ENCODE measurements around the gene CDHR3. TPM values are rescaled to one million over a fixed set of nuclear protein-coding genes. Genes with fewer than 3 reads are reported as not detected.

The CDHR3 gene
- total and polyA plus RNA-seq, 2 donors (not counting 3 experiments of a cell fraction or from before 2014, with no cell fraction given), result 0.46 to 2.3 TPM

- ChIA-PET CTCF (interaction anchor here (0.7 to 1.5 kb wide), 2 partner anchors 9 to 10 kb away, joined by 3 read pairs; no protein-coding TSS in a partner anchor), POLR2A (no interaction called here)
- Histone ChIP-seq H4K20me1 (replicated peaks; ENCODE audit: control insufficient read depth, extremely low read depth, insufficient read depth, low read length) (no peaks in the 10 kb centered on the region), H3K4me3 (replicated peaks in 1 of 3; ENCODE audit: insufficient read depth in 1 of 3, low read depth in 1 of 3, low read length in 3 of 3) (no peak overlapping the region), H3K79me2 (ENCODE audit: control insufficient read depth, insufficient read depth, low read length) (no peaks in the 10 kb centered on the region), H3K9ac (replicated peaks; ENCODE audit: extremely low read depth, insufficient read depth, low read length) (no peak overlapping the region), H3K9me1 (replicated peaks; ENCODE audit: control insufficient read depth, extremely low read depth, insufficient read depth, low read length) (no peaks in the 10 kb centered on the region), H2AFZ (ENCODE audit: low read depth, low read length) (no peak overlapping the region), H3K27ac (ENCODE audit: insufficient read depth, low read depth, low read length) (no peak overlapping the region), H3K27me3 (ENCODE audit: control insufficient read depth in 2 of 2, insufficient read depth in 2 of 2, low read length in 2 of 2) (peaks cover 14 to 27% of the 10 kb centered on the region in 2 experiments), H3K4me1 (ENCODE audit: control insufficient read depth, extremely low read depth, insufficient read depth, low read length) (no peaks in the 10 kb centered on the region), H3K4me2 (ENCODE audit: insufficient read depth, low read length) (no peak overlapping the region), H3K9me3 (replicated peaks; ENCODE audit: control insufficient read depth, insufficient read depth, low read length) (no peaks in the 10 kb centered on the region), H3K36me3 (ENCODE audit: control insufficient read depth in 2 of 2, extremely low read depth in 1 of 2, insufficient read depth in 2 of 2, low read length in 2 of 2) (no peaks in the 10 kb centered on the region)
- TF ChIP-seq GATA2 (IDR thresholded peaks at IDR 0.05; ENCODE audit: insufficient read depth, insufficient read length, low read depth, low read length) (no peak), EZH2 (IDR thresholded peaks at IDR 0.05; ENCODE audit: borderline replicate concordance, low read depth, low read length, severe bottlenecking) (no peak), JUN (IDR thresholded peaks at IDR 0.05; ENCODE audit: borderline replicate concordance, insufficient read depth, insufficient read length, low read depth) (no peak), MAX (IDR thresholded peaks at IDR 0.05; ENCODE audit: insufficient read depth, insufficient read length) (no peak), POLR2AphosphoS5 (IDR thresholded peaks at IDR 0.05; ENCODE audit: insufficient read depth, low read depth, low read length) (no peak), MYC (IDR thresholded peaks at IDR 0.05; ENCODE audit: low read depth, low read length) (no peak), POLR2A (IDR thresholded peaks at IDR 0.05; ENCODE audit: low read depth, low read length) (no peak)
- TF ChIP-seq, protein P1, sequence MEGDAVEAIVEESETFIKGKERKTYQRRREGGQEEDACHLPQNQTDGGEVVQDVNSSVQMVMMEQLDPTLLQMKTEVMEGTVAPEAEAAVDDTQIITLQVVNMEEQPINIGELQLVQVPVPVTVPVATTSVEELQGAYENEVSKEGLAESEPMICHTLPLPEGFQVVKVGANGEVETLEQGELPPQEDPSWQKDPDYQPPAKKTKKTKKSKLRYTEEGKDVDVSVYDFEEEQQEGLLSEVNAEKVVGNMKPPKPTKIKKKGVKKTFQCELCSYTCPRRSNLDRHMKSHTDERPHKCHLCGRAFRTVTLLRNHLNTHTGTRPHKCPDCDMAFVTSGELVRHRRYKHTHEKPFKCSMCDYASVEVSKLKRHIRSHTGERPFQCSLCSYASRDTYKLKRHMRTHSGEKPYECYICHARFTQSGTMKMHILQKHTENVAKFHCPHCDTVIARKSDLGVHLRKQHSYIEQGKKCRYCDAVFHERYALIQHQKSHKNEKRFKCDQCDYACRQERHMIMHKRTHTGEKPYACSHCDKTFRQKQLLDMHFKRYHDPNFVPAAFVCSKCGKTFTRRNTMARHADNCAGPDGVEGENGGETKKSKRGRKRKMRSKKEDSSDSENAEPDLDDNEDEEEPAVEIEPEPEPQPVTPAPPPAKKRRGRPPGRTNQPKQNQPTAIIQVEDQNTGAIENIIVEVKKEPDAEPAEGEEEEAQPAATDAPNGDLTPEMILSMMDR (IDR thresholded peaks at IDR 0.05; ENCODE audit: extremely low read depth in 1 of 2, insufficient read depth in 1 of 2, low read depth in 1 of 2, low read length in 2 of 2), result no peak
- no peak for FAIRE-seq
- intact Hi-C loops (cut with micrococcal nuclease) (no loop called here), dilution Hi-C loops (cut with MboI; ENCODE audit: extremely low pct_ligation_motif_present, low sequenced_read_pairs) (no loop called here)
- no TSS peak for BruUV-seq (replicated peaks)
- DNase-seq (ENCODE audit: low read depth, low spot score), result no peak
These were observed 72.5 kb downstream of the CDHR3 start for GRCh38 chr7:106035568-106035967.

All from endothelial cell of umbilical vein (primary cell).